GM19035 (cell line): ENCODE measurements around the gene CCDC178.
"Not testable (repeated sequence)": the region's sequence is repeated elsewhere in the genome, so short reads cannot be mapped to it uniquely, and the experiment has no call there.

ENCODE experiments used
- ATAC-seq: cut with Tn5 transposase; IDR thresholded peaks from one replicate; pipeline ENCODE4 v1.9.1; 2021; ENCODE audit not compliant: unreplicated experiment

Gene CCDC178

GRCh38 chr18:33020877-33021276, 419.6 kb downstream of the CCDC178 start:
- no peak for ATAC-seq

- ATAC-seq: no peak
Observed at GRCh38 chr18:33014060-33014796, 426.3 kb downstream of the CCDC178 start.

- ATAC-seq: no peak
Observed at GRCh38 chr18:33010149-33010548, 430.4 kb downstream of the CCDC178 start.

- no peak for ATAC-seq
Observed at GRCh38 chr18:32998921-32999320, 441.6 kb downstream of the CCDC178 start.

- no peak for ATAC-seq
Observed at GRCh38 chr18:32998285-32998684, 442.2 kb downstream of the CCDC178 start.

GRCh38 chr18:32983721-32984120, 456.8 kb downstream of the CCDC178 start:
- ATAC-seq: no peak

- no peak for ATAC-seq
Observed at GRCh38 chr18:32980896-32981295, 459.6 kb downstream of the CCDC178 start.

- ATAC-seq: no peak
Observed at GRCh38 chr18:32975501-32975900, 465.0 kb downstream of the CCDC178 start.

GRCh38 chr18:32975163-32975436, 465.4 kb downstream of the CCDC178 start:
- ATAC-seq: no peak

- peak; percentile 80 for ATAC-seq
Observed at GRCh38 chr18:32974421-32975162, 465.9 kb downstream of the CCDC178 start.

- ATAC-seq: no peak
Observed at GRCh38 chr18:32968248-32968647, 472.3 kb downstream of the CCDC178 start.

- ATAC-seq: no peak
Observed at GRCh38 chr18:32966141-32966540, 474.4 kb downstream of the CCDC178 start.

- ATAC-seq: no peak
Observed at GRCh38 chr18:32961538-32961937, 479.0 kb downstream of the CCDC178 start.

GRCh38 chr18:32958746-32959145, 481.8 kb downstream of the CCDC178 start:
- no peak for ATAC-seq

GRCh38 chr18:32956591-32957315, 483.8 kb downstream of the CCDC178 start:
- ATAC-seq: no peak

- not testable (repeated sequence) for ATAC-seq
Observed at GRCh38 chr18:32952318-32952717, 488.2 kb downstream of the CCDC178 start.

GRCh38 chr18:32937597-32937996, 502.9 kb downstream of the CCDC178 start:
- ATAC-seq: no peak

GRCh38 chr18:32937066-32937465, 503.5 kb downstream of the CCDC178 start:
- no peak for ATAC-seq

GRCh38 chr18:32934201-32934600, 506.3 kb downstream of the CCDC178 start:
- no peak for ATAC-seq

- ATAC-seq: peak; percentile 100
Observed at GRCh38 chr18:32930695-32931301, 509.7 kb downstream of the CCDC178 start.

- no peak for ATAC-seq
Observed at GRCh38 chr18:32929213-32929612, 511.3 kb downstream of the CCDC178 start.
